Endothelial cell of umbilical vein (primary cell): Measurements from ENCODE around the gene CTNNA2. TPM values are rescaled to one million over a fixed set of nuclear protein-coding genes. Genes with fewer than 3 reads are reported as not detected.

Experiments used
- BruUV-seq: library from RNA; stranded (reverse); fragments of 400-500 nt; replicated peaks from 2 replicates; lab custom pipeline; 2021; lab: Mats Ljungman, UMichigan
- CTCF ChIA-PET: fragments of 300-600, 350-600 bp; sonication (Branson Sonifier 250); formaldehyde crosslinking; loops from one replicate; lab custom pipeline; 2021; ENCODE audit warnings: antibody characterized with exemption, inconsistent platforms; lab: Charles Lee
- POLR2A ChIA-PET: fragments of 300-600, 350-600 bp; sonication (Branson Sonifier 250); formaldehyde crosslinking; loops from one replicate; lab custom pipeline; 2021; ENCODE audit warnings: antibody characterized with exemption, inconsistent platforms; lab: Charles Lee
- DNase-seq: peaks from one replicate; pipeline ENCODE4 v3.0.0-alpha.2; 2011; ENCODE audit warnings: low read depth, low spot score
- FAIRE-seq: peaks from 2 replicates; lab custom pipeline; 2011; peaks lifted over from hg19 to GRCh38; lab: Jason Lieb, UNC
- H2AFZ ChIP-seq: 2 replicates; pipeline ENCODE4 v1.6.0; 2012; ENCODE audit warnings: low read depth, low read length, control low read depth, inconsistent platforms
- H3K27ac ChIP-seq: 2 replicates; pipeline ENCODE4 v1.5.1; 2011; ENCODE audit warnings: low read depth, mild to moderate bottlenecking, control low read depth, low read length, moderate library complexity; ENCODE audit not compliant: insufficient read depth
- H3K27me3 ChIP-seq, 2 experiments: 2 replicates each; pipeline versions ENCODE4 v1.6.0 to v1.6.1; 2011; ENCODE audit warnings: low read length in 2 of 2, mixed read lengths in 1 of 2; ENCODE audit not compliant: control insufficient read depth in 2 of 2, insufficient read depth in 2 of 2
- H3K36me3 ChIP-seq, 2 experiments: 2 replicates in 1 of 2; 3 replicates in 1 of 2; pipeline ENCODE4 v1.5.1; 2011; ENCODE audit warnings: low read length in 2 of 2, mild to moderate bottlenecking in 1 of 2, moderate library complexity in 1 of 2; ENCODE audit not compliant: control insufficient read depth in 2 of 2, insufficient read depth in 2 of 2; ENCODE audit errors: extremely low read depth in 1 of 2
- H3K4me1 ChIP-seq: 3 replicates; pipeline ENCODE4 v1.5.1; 2011; ENCODE audit warnings: mild to moderate bottlenecking, low read length; ENCODE audit not compliant: control insufficient read depth, insufficient read depth; ENCODE audit errors: extremely low read depth
- H3K4me2 ChIP-seq: 2 replicates; pipeline ENCODE4 v1.6.1; 2011; ENCODE audit warnings: low read length, control low read depth, mixed read lengths; ENCODE audit not compliant: insufficient read depth
- H3K4me3 ChIP-seq, 3 experiments: fragments of 200-600 bp in 1 of 3; sonication (generic), shearing (Covaris generic) in 1 of 3; replicated peaks in 1 of 3; 2 replicates each; pipeline ENCODE4 v1.5.1; 2011 to 2016; ENCODE audit warnings: control low read depth in 3 of 3, low read length in 3 of 3, mild to moderate bottlenecking in 2 of 3, inconsistent platforms in 1 of 3, low read depth in 1 of 3, moderate library complexity in 1 of 3; ENCODE audit not compliant: insufficient read depth in 1 of 3
- H3K79me2 ChIP-seq: 2 replicates; pipeline ENCODE4 v1.6.0; 2012; ENCODE audit warnings: low read length, inconsistent platforms; ENCODE audit not compliant: control insufficient read depth, insufficient read depth
- H3K9ac ChIP-seq: replicated peaks from 2 replicates; pipeline ENCODE3; 2011; ENCODE audit warnings: low read length, control low read depth; ENCODE audit not compliant: insufficient read depth; ENCODE audit errors: extremely low read depth
- H3K9me1 ChIP-seq: replicated peaks from 3 replicates; pipeline ENCODE4 v1.6.0; 2011; ENCODE audit warnings: mild to moderate bottlenecking, low read length; ENCODE audit not compliant: control insufficient read depth, insufficient read depth; ENCODE audit errors: extremely low read depth
- H3K9me3 ChIP-seq: replicated peaks from 2 replicates; pipeline ENCODE4 v1.5.1; 2012; ENCODE audit warnings: low read length, inconsistent platforms; ENCODE audit not compliant: control insufficient read depth, insufficient read depth
- H4K20me1 ChIP-seq: replicated peaks from 2 replicates; pipeline ENCODE3; 2011; ENCODE audit warnings: mild to moderate bottlenecking, low read length; ENCODE audit not compliant: control insufficient read depth, insufficient read depth; ENCODE audit errors: extremely low read depth
- EZH2 ChIP-seq: IDR thresholded peaks from 2 replicates; pipeline ENCODE4 v1.6.1; 2012; ENCODE audit warnings: borderline replicate concordance, low read depth, mild to moderate bottlenecking, moderate library complexity, low read length, inconsistent platforms; ENCODE audit not compliant: severe bottlenecking
- FOS ChIP-seq: IDR thresholded peaks from 2 replicates; pipeline ENCODE4 v1.6.1; 2011; ENCODE audit warnings: mild to moderate bottlenecking, low read length, moderate library complexity, borderline replicate concordance; ENCODE audit not compliant: insufficient read depth
- GATA2 ChIP-seq: IDR thresholded peaks from 2 replicates; pipeline ENCODE4 v1.7.0; 2011; ENCODE audit warnings: low read depth, mild to moderate bottlenecking, moderate library complexity, mixed read lengths, low read length; ENCODE audit not compliant: insufficient read length, insufficient read depth
- JUN ChIP-seq: IDR thresholded peaks from 2 replicates; pipeline ENCODE4 v1.6.1; 2011; ENCODE audit warnings: borderline replicate concordance, low read depth; ENCODE audit not compliant: insufficient read length, insufficient read depth
- MYC ChIP-seq: IDR thresholded peaks from one replicate; pipeline ENCODE4 v1.6.1; 2011; ENCODE audit warnings: mild to moderate bottlenecking, low read depth, low read length
- POLR2A ChIP-seq: IDR thresholded peaks from 2 replicates; pipeline ENCODE4 v1.6.1; 2012; ENCODE audit warnings: low read depth, mild to moderate bottlenecking, control low read depth, low read length
- POLR2AphosphoS5 ChIP-seq: IDR thresholded peaks from 2 replicates; pipeline ENCODE4 v1.6.1; 2012; ENCODE audit warnings: low read depth, mild to moderate bottlenecking, control low read depth, low read length, moderate library complexity; ENCODE audit not compliant: insufficient read depth
- dilution Hi-C: fragments of 300-500 bp; cut with MboI; formaldehyde crosslinking; loops from one replicate; pipeline ENCODE4 v1.15.0; 2019; ENCODE audit warnings: low sequenced_read_pairs; ENCODE audit not compliant: extremely low pct_ligation_motif_present
- intact Hi-C: fragments of 100-400 bp; cut with micrococcal nuclease; formaldehyde crosslinking; loops from one replicate; pipeline ENCODE4 v1.10.0; 2022
- polyA plus RNA-seq, 4 experiments: library from polyadenylated mRNA; depleted of rRNA in 3 of 4; stranded (reverse) in 3 of 4; unstranded in 1 of 4; fragments of >200 nt; gene quantifications; 2 replicates each; pipeline versions ENCODE4 v1.2.1 to v1.2.3, GENCODE V29; 2011 to 2012; ENCODE audit warnings: missing spikeins in 1 of 4
- total RNA-seq: library from RNA; stranded (reverse); gene quantifications from 2 replicates; pipeline ENCODE4 v1.2.3, GENCODE V29; 2021
- TF ChIP-seq, protein P1 (sequence below), 2 donors: IDR thresholded peaks; 1 replicate in 1 of 2; 2 replicates in 1 of 2; pipeline ENCODE4 v1.5.1; 2011; ENCODE audit warnings: low read length in 2 of 2, mild to moderate bottlenecking in 2 of 2, moderate library complexity in 2 of 2, control low read depth in 1 of 2, inconsistent platforms in 1 of 2, low read depth in 1 of 2; ENCODE audit not compliant: insufficient read depth in 1 of 2; ENCODE audit errors: extremely low read depth in 1 of 2
- TF ChIP-seq, protein P2 (sequence below): IDR thresholded peaks from 2 replicates; pipeline ENCODE4 v1.6.1; 2011; ENCODE audit not compliant: insufficient read depth, insufficient read length

CTNNA2 gene
- total and polyA plus RNA-seq, 2 donors (not counting 3 experiments of a cell fraction or from before 2014, with no cell fraction given) = not detected

DNA sequence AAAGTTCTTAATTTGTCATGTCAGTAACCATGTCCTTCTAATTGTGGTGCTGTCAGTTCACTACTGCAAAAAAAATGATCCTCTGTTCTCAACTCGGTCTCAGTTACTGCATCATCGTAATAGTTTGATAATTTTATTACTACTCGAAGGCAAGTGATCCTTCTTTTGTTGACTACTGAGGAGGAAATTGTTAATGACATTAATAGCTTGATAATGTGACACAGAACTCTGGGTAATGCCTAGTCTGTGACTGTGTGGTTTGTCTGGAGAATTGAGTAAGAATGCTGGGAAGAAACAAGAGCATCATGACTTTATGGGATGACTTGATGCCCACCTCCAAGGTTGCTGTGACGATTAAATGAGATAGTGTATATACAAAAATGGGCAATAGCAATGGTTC, 524.5 kb downstream of the CTNNA2 start:
- Histone ChIP-seq H4K20me1 (no peaks in the 10 kb centered on the region), H3K27ac (no peak overlapping the region), H2AFZ (no peak overlapping the region), H3K27me3 (no peaks in the 10 kb centered on the region), H3K9ac (no peak overlapping the region), H3K9me3 (no peaks in the 10 kb centered on the region), H3K4me3 (no peak overlapping the region), H3K4me1 (no peaks in the 10 kb centered on the region), H3K4me2 (no peak overlapping the region), H3K9me1 (no peaks in the 10 kb centered on the region), H3K36me3 (no peaks in the 10 kb centered on the region), H3K79me2 (no peaks in the 10 kb centered on the region)
- POLR2A ChIA-PET = no interaction called here
- CTCF ChIA-PET = no interaction called here
- no peak for TF ChIP-seq MYC
- TF ChIP-seq, protein P1, sequence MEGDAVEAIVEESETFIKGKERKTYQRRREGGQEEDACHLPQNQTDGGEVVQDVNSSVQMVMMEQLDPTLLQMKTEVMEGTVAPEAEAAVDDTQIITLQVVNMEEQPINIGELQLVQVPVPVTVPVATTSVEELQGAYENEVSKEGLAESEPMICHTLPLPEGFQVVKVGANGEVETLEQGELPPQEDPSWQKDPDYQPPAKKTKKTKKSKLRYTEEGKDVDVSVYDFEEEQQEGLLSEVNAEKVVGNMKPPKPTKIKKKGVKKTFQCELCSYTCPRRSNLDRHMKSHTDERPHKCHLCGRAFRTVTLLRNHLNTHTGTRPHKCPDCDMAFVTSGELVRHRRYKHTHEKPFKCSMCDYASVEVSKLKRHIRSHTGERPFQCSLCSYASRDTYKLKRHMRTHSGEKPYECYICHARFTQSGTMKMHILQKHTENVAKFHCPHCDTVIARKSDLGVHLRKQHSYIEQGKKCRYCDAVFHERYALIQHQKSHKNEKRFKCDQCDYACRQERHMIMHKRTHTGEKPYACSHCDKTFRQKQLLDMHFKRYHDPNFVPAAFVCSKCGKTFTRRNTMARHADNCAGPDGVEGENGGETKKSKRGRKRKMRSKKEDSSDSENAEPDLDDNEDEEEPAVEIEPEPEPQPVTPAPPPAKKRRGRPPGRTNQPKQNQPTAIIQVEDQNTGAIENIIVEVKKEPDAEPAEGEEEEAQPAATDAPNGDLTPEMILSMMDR (IDR thresholded peaks at IDR 0.05; ENCODE audit: extremely low read depth in 1 of 2, insufficient read depth in 1 of 2, low read depth in 1 of 2, low read length in 2 of 2) = no peak
- TF ChIP-seq, protein P2, sequence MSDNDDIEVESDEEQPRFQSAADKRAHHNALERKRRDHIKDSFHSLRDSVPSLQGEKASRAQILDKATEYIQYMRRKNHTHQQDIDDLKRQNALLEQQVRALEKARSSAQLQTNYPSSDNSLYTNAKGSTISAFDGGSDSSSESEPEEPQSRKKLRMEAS = no peak
- TF ChIP-seq POLR2AphosphoS5 = no peak
- no peak for TF ChIP-seq FOS
- no peak for TF ChIP-seq GATA2
- TF ChIP-seq POLR2A = no peak
- TF ChIP-seq JUN = no peak
- no peak for TF ChIP-seq EZH2
- BruUV-seq = no TSS peak
- no peak for FAIRE-seq
- intact Hi-C loops (no loop called here), dilution Hi-C loops (no loop called here)
- DNase-seq = no peak
